SU-DHL-6 (cell line): Measurements from ENCODE around the gene TBKBP1.

Experiments used
- H2AFZ ChIP-seq: fragments of 200-600 bp; sonication (generic); 2 replicates; pipeline ENCODE4 v1.6.1; 2014; ENCODE audit warnings: low read depth, mild to moderate bottlenecking, moderate library complexity, mixed read lengths, antibody characterized with exemption, low read length; ENCODE audit not compliant: severe bottlenecking
- H3F3A ChIP-seq: fragments of 200-600 bp; shearing (Covaris generic); 2 replicates; pipeline ENCODE4 v1.6.0; 2016; ENCODE audit warnings: antibody characterized with exemption, mild to moderate bottlenecking; ENCODE audit not compliant: insufficient read depth
- H3K27ac ChIP-seq: fragments of 200-600 bp; sonication (generic); 2 replicates; pipeline ENCODE4 v1.5.1; 2016; ENCODE audit warnings: low read depth, mild to moderate bottlenecking, low read length, moderate library complexity, mixed read lengths
- H3K27me3 ChIP-seq: fragments of 200-600 bp; sonication (generic), shearing (Covaris generic); 2 replicates; pipeline ENCODE4 v1.6.0; 2014; ENCODE audit warnings: mild to moderate bottlenecking, low read length
- H3K36me3 ChIP-seq: fragments of 200-600 bp; sonication (generic); 2 replicates; pipeline ENCODE4 v1.6.1; 2014; ENCODE audit warnings: mild to moderate bottlenecking, low read length, mixed read lengths
- H3K4me2 ChIP-seq: fragments of 300-600, 200-600 bp; shearing (Covaris generic), sonication (generic); 2 replicates; pipeline ENCODE4 v1.6.0; 2014; ENCODE audit warnings: low read length, low read depth, mild to moderate bottlenecking; ENCODE audit not compliant: poor library complexity, severe bottlenecking
- H3K4me3 ChIP-seq: fragments of 200-600 bp; sonication (generic); 2 replicates; pipeline ENCODE4 v1.5.1; 2014; ENCODE audit warnings: antibody characterized with exemption, low read length, mild to moderate bottlenecking, mixed read lengths; ENCODE audit not compliant: insufficient read depth, poor library complexity, severe bottlenecking
- H3K79me2 ChIP-seq: fragments of 200-600 bp; sonication (generic); 2 replicates; pipeline ENCODE4 v1.6.1; 2014; ENCODE audit warnings: mild to moderate bottlenecking, low read length, moderate library complexity; ENCODE audit not compliant: insufficient read depth
- H3K9ac ChIP-seq: fragments of 200-600 bp; sonication (generic); 2 replicates; pipeline ENCODE4 v1.7.0; 2014; ENCODE audit warnings: mild to moderate bottlenecking, low read length
- H3K9me2 ChIP-seq: fragments of 200-600 bp; sonication (generic); replicated peaks from 2 replicates; pipeline ENCODE4 v1.6.1; 2014; ENCODE audit warnings: low read length; ENCODE audit not compliant: insufficient read depth
- H3K9me3 ChIP-seq: fragments of 200-600 bp; sonication (generic); 2 replicates; pipeline ENCODE4 v1.6.1; 2014; ENCODE audit warnings: low read length, mixed read lengths; ENCODE audit not compliant: insufficient read depth
- H4K20me1 ChIP-seq: fragments of 200-600 bp; sonication (generic); 2 replicates; pipeline ENCODE4 v1.6.1; 2014; ENCODE audit warnings: low read depth, mild to moderate bottlenecking, antibody characterized with exemption, low read length, moderate library complexity, mixed read lengths
- EZH2phosphoT487 ChIP-seq: fragments of 200-600 bp; sonication (generic), shearing (Covaris generic); conservative IDR thresholded peaks from 2 replicates; pipeline ENCODE4 v1.6.1; 2018; ENCODE audit warnings: mild to moderate bottlenecking, antibody characterized with exemption, low read length, moderate library complexity, mixed read lengths
- TF ChIP-seq, protein P1 (sequence below): fragments of 200-600 bp; sonication (generic); IDR thresholded peaks from one replicate; pipeline ENCODE4 v1.5.1; 2017; ENCODE audit warnings: antibody characterized with exemption, mild to moderate bottlenecking, low read length, moderate library complexity; ENCODE audit not compliant: insufficient read depth, poor library complexity, severe bottlenecking

TBKBP1 gene

DNA sequence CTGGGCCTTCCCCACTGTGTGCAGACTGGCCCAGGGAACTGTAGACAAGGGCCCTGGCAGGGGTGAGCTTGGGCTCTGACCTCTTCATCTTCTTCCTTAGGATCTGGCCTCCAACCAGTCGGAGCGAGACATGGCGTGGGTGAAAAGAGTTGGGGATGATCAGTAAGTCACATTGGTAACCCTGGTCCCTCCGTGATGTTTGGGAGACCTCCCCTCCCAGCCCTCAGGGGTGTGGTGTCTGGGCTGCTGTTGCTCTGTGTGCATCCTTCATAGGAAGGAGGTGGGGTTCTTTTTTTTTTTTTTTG is 5.5 kb downstream of the TBKBP1 start:
- no peaks in the 10 kb centered on the region for H3K36me3 ChIP-seq
- H2AFZ ChIP-seq: no peak overlapping the region
- no peak overlapping the region for H3K4me2 ChIP-seq
- H3K9me3 ChIP-seq: no peaks in the 10 kb centered on the region
- no peaks in the 10 kb centered on the region for H4K20me1 ChIP-seq
- H3K79me2 ChIP-seq: no peaks in the 10 kb centered on the region
- H3K9ac ChIP-seq: no peak overlapping the region
- no peaks in the 10 kb centered on the region for H3K9me2 ChIP-seq
- no peaks in the 10 kb centered on the region for H3F3A ChIP-seq
- TF ChIP-seq, protein P1, sequence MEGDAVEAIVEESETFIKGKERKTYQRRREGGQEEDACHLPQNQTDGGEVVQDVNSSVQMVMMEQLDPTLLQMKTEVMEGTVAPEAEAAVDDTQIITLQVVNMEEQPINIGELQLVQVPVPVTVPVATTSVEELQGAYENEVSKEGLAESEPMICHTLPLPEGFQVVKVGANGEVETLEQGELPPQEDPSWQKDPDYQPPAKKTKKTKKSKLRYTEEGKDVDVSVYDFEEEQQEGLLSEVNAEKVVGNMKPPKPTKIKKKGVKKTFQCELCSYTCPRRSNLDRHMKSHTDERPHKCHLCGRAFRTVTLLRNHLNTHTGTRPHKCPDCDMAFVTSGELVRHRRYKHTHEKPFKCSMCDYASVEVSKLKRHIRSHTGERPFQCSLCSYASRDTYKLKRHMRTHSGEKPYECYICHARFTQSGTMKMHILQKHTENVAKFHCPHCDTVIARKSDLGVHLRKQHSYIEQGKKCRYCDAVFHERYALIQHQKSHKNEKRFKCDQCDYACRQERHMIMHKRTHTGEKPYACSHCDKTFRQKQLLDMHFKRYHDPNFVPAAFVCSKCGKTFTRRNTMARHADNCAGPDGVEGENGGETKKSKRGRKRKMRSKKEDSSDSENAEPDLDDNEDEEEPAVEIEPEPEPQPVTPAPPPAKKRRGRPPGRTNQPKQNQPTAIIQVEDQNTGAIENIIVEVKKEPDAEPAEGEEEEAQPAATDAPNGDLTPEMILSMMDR: no peak
- no peak for TF ChIP-seq EZH2phosphoT487
- H3K27me3 ChIP-seq: no peaks in the 10 kb centered on the region
- no peak overlapping the region for H3K4me3 ChIP-seq
- H3K27ac ChIP-seq: no peak overlapping the region

DNA sequence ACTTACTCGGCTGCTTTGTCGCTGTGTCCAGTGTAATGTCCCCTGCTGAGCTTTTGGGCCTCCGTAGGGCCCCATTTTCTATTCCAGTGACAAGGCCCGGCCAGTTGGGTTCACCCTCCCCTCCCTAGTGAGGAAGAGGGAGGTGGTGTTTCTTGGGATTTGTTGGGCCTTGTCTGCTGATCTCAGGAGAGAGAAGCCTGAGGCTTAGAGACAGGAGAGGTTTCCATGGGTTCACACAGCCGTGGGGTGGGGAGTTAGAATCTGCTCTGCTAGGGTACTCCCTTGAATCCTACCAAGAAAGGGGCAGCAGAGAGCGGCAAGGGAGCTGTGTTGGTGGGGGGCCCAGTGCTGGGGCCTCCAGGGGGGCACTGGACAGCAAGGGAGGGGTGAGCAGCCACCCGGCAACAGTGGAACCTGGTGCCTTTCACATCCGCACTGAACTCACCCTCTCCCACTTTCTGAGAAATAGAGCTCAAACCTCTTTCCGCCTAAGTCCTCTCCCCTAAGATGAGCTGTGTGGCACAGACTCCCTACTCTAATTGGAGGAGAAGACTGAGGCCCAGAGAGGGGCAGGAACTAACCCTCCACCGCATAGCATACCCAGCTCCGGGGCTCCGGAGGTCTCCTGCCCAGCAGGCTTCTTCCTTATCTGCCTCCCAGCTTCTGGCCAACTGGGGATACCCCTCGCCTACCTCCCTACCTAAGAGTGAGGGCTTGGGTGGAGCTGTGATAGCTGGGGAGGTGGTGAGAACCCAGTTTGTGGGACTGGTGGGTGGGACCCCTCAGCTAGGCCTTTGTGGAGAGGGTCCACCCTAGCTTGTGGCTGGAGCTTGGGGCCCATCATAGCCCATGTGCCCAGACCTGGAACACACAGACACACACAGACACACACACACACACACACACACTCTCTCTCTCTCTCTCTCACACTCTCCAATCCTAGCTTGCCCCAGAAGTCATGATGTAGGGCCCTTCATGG is 6.8 kb downstream of the TBKBP1 start:
- no peaks in the 10 kb centered on the region for H3K79me2 ChIP-seq
- H3K4me3 ChIP-seq: no peak overlapping the region
- no peak for TF ChIP-seq EZH2phosphoT487
- TF ChIP-seq, protein P1: no peak

DNA sequence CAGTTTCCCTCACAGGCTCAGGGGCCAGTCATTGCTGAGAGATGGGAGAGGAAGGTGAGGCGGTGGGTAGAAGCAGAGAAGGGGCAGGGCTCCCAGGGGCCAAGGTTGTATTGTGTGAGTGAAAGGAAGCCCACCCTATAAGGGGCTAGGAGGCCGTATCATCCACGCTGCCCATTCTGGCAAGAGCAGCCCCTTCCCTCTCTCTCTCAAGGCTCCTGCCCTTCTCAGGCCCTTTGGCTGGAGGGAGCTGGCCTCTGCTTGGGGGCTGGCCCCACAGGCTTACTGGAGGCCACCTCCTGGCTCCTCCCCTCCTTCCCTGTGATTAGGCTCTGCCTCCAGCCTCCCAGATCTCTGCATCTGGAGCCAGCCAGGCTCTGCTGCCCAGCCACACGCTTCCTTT is 7.6 kb downstream of the TBKBP1 start:
- Histone ChIP-seq H4K20me1 (no peaks in the 10 kb centered on the region), H3K36me3 (no peaks in the 10 kb centered on the region), H3K79me2 (no peaks in the 10 kb centered on the region), H3K9me2 (no peaks in the 10 kb centered on the region), H3F3A (no peaks in the 10 kb centered on the region), H3K4me3 (no peak overlapping the region), H3K9me3 (no peaks in the 10 kb centered on the region), H3K27ac (no peak overlapping the region), H3K4me2 (no peak overlapping the region), H2AFZ (no peak overlapping the region), H3K9ac (no peak overlapping the region), H3K27me3 (no peaks in the 10 kb centered on the region)
- TF ChIP-seq, protein P1: no peak
- TF ChIP-seq EZH2phosphoT487: no peak

More for the DNA sequence above, 6.8 kb downstream of the TBKBP1 start:
- Histone ChIP-seq H3K36me3 (no peaks in the 10 kb centered on the region), H3K9ac (no peak overlapping the region), H3K4me2 (no peak overlapping the region), H3K27me3 (no peaks in the 10 kb centered on the region), H3K9me3 (no peaks in the 10 kb centered on the region), H3F3A (no peaks in the 10 kb centered on the region), H4K20me1 (no peaks in the 10 kb centered on the region), H3K27ac (no peak overlapping the region), H3K9me2 (no peaks in the 10 kb centered on the region), H2AFZ (no peak overlapping the region)
